Left kidney (tissue), 2 donors: Measurements from ENCODE around the gene GDF11. TPM values are rescaled to one million over a fixed set of nuclear protein-coding genes. Genes with fewer than 3 reads are reported as not detected.
A peak's percentile ranks its signal among the peaks of the same experiment; 100 is the strongest.

Source experiments
- DNase-seq: peaks from one replicate; pipeline ENCODE4 v3.0.0-alpha.2; 2013
- polyA plus RNA-seq: library from polyadenylated mRNA; unstranded; fragments of 120-200 nt; gene quantifications from one replicate; pipeline ENCODE4 v1.2.1, GENCODE V29; 2013; ENCODE audit not compliant: insufficient read length

Gene GDF11
- polyA plus RNA-seq, 1 donor, result 23.0 TPM

DNA sequence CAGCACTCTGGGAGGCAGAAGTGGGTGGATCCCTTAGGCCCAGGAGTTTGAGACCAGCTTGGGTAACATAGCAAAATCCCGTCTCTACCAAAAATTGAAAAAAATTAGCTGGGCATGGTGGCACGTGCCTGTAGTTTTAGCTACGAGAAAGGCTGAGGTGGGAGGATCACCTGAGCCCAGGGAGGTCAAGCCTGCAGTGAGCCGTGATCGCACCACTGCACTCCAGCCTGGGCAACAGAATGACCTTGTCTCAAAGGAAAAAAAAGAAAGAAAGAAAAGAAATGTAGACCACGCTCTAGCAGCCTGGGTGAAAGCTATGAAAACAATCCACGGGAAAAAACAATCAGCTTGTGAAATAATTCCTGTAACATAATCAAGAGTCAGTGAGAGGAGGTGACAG is 45.6 kb downstream of the GDF11 start:
- peak; percentile 32 for DNase-seq

DNA sequence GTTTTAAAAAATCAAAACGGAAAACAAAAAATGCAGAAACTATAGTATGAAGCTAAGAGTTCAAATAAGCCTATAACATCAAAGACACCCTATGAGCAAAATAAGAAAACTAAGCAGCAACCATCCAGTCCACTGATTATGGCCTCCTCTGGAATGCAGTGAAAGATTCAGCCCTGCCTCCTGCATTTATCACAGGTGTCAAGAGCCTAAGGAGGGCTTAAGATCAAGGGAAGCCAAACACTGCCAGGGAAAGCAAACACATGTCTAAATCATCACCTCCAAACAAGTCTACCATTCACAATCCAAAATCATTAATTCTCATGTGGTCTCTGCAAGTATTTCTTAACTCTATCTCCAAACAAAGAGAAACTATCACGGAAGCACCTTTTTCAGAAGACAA is 46.2 kb downstream of the GDF11 start:
- peak; percentile 17 for DNase-seq

DNA sequence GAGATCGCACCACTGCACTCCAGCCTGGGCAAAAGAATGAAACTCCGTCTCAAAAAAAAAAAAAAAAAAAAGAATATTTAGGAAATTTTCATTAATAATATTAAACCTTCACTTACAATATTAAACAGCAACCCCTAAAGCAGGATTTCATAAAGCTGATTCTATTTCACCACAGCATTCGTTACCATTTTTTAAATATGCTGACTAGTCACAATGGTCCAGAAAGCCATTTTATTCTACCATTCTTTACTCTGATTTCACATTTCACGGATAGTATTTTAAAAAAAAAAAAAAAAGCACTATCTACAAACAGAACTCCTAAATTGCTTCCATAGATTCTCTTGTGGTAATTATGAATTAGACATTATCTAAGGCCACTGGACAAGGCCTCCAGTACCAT is 47.0 kb downstream of the GDF11 start:
- DNase-seq, result no peak

DNA sequence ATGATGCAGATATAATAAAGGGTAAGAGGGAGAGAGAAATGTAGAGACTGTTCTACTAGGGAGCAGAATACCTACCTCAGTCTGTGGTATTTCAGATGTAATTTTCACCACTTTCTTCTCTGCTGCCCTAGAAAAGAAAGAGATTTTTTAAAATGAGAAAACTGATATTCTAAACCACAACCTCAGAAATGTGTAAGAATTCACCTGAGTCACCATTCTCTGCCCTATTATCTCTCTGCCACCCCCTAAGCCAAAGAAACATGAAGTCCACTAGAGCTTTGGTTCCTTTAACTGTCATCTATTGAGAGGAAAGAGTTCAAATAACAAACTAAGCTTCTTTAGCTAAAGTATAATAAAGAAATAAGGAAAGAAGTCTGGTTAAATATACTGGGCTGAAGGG is 53.0 kb downstream of the GDF11 start:
- DNase-seq, result no peak

DNA sequence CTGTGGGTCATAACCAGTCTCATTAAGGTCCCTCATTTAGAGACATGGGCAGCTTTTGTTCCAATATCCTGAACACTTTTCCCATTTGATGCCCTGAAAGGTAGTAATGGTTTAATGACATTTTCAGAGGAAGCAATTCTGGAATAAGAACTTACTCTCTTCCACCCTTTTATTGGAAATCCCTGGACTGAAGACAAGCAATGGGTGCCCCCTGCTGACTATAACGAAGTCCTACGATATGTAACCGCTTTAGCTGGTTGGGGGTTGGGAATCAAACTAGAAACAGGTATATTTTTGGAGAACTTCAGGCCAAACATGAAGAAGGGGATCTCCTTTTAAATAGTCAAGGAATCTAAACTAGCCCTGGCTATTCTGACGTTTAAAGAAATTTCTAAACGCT is 54.1 kb downstream of the GDF11 start:
- DNase-seq, result peak; percentile 68

DNA sequence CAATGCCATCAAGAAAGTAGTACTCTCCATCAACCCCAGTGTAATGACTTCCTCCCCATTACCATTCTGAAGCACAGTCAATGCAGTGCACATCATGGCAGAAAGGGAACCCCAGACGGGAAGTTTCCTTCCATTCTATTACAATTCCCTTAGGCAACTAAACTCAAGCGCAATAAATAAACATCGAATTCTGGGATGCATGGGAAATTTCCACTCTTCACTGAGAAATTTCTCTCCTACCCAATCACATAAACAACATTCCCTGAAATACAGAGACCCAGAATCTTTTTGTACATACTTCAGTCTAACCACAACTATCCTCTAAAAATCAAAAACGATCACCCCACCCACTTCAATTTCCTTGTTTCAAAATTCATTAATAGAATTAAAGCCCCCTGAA is 54.6 kb downstream of the GDF11 start:
- DNase-seq, result no peak

Other genes starting within 250 kb of the GDF11 start
- gene OR6C4, start 193.5 kb upstream of the GDF11 start, polyA plus RNA-seq, result not detected
- not detected for gene OR2AP1, start 170.7 kb upstream of the GDF11 start, polyA plus RNA-seq
- gene OR10P1, start 106.2 kb upstream of the GDF11 start, polyA plus RNA-seq, result not detected
- 35.2 TPM for gene ITGA7, start 35.2 kb upstream of the GDF11 start, polyA plus RNA-seq
- 101 TPM for gene BLOC1S1, start 27.1 kb upstream of the GDF11 start, polyA plus RNA-seq
- gene RDH5, start 22.7 kb upstream of the GDF11 start, polyA plus RNA-seq, result 36.1 TPM
- 592 TPM for gene CD63, start 14.1 kb upstream of the GDF11 start, polyA plus RNA-seq
- 123 TPM for gene SARNP, start 74.6 kb downstream of the GDF11 start, polyA plus RNA-seq
- 34.6 TPM for gene ORMDL2, start 74.9 kb downstream of the GDF11 start, polyA plus RNA-seq
- 44.0 TPM for gene DNAJC14, start 86.5 kb downstream of the GDF11 start, polyA plus RNA-seq
- 1.5 TPM for gene MMP19, start 99.8 kb downstream of the GDF11 start, polyA plus RNA-seq
- 31.0 TPM for gene PYM1, start 184.8 kb downstream of the GDF11 start, polyA plus RNA-seq
- gene DGKA, start 188.0 kb downstream of the GDF11 start, polyA plus RNA-seq, result 26.2 TPM
- 3.9 TPM for gene PMEL, start 222.9 kb downstream of the GDF11 start, polyA plus RNA-seq
- 69.2 TPM for gene CDK2, start 223.7 kb downstream of the GDF11 start, polyA plus RNA-seq
- 163 TPM for gene RAB5B, start 231.0 kb downstream of the GDF11 start, polyA plus RNA-seq